Nephron (organoid): ENCODE results near the gene DRG1.
A peak's percentile ranks its signal among the peaks of the same experiment; 100 is the strongest.
"Not testable (repeated sequence)": the region's sequence is repeated elsewhere in the genome, so short reads cannot be mapped to it uniquely, and the experiment has no call there.

Experiments
- H3K27ac Mint-ChIP-seq, 3 experiments: 2 replicates each; pipeline ENCODE4 v1.8.0; 2020; ENCODE audit warnings: mixed read lengths in 3 of 3, mild to moderate bottlenecking in 2 of 3, moderate library complexity in 1 of 3
- H3K27me3 Mint-ChIP-seq: 2 replicates; pipeline ENCODE4 v1.8.0; 2021; ENCODE audit warnings: low read depth, mild to moderate bottlenecking, moderate library complexity, mixed read lengths
- H3K36me3 Mint-ChIP-seq: 2 replicates; pipeline ENCODE4 v1.8.0; 2020; ENCODE audit warnings: low read depth, mixed read lengths
- H3K4me1 Mint-ChIP-seq: 2 replicates; pipeline ENCODE4 v1.8.0; 2020; ENCODE audit warnings: mixed read lengths
- H3K4me3 Mint-ChIP-seq, 3 experiments: 2 replicates each; pipeline ENCODE4 v1.8.0; 2020; ENCODE audit warnings: mild to moderate bottlenecking in 3 of 3, mixed read lengths in 3 of 3, moderate library complexity in 2 of 3
- H3K9me3 Mint-ChIP-seq: 2 replicates; pipeline ENCODE4 v1.8.0; 2020; ENCODE audit warnings: mixed read lengths
- TF ChIP-seq, protein P1 (sequence below), 3 experiments: fragments of 200-600 bp; sonication (generic); IDR thresholded peaks; one replicate each; pipeline ENCODE4 v1.5.0; 2021; ENCODE audit warnings: antibody characterized with exemption in 3 of 3; ENCODE audit not compliant: unreplicated experiment in 3 of 3

DRG1 gene

DNA sequence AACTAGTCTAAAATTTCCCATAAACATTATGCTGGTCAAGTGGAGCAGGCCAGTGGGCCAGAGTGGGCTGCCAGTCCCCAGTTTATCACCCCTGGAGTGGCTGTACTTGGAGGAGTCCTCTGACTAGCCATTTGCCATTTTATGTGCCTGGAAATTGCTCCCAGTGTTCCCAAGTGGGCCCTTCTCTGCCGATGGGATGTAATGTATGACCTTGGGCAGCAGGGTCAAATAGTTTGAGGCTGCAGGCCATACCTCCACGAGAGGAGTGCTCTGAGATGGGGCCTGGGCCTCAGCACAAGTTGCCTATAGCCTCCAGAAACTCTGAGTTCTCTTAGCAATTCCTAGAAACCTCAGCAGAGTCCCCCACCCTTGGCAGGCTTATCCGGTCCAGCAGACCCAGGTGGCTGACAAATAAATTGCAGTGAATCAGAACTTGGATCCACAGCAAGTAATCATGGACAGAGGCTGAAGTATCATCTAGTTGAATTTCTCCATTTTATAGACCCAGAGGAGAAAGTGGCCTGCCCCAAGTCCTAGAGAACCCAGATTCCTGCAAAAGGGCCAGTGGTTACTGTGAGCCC is 35.4 kb upstream of the DRG1 start:
- H3K4me1 Mint-ChIP-seq, result no peaks in the 10 kb centered on the region
- no peak overlapping the region for H3K27ac Mint-ChIP-seq
- TF ChIP-seq, protein P1, sequence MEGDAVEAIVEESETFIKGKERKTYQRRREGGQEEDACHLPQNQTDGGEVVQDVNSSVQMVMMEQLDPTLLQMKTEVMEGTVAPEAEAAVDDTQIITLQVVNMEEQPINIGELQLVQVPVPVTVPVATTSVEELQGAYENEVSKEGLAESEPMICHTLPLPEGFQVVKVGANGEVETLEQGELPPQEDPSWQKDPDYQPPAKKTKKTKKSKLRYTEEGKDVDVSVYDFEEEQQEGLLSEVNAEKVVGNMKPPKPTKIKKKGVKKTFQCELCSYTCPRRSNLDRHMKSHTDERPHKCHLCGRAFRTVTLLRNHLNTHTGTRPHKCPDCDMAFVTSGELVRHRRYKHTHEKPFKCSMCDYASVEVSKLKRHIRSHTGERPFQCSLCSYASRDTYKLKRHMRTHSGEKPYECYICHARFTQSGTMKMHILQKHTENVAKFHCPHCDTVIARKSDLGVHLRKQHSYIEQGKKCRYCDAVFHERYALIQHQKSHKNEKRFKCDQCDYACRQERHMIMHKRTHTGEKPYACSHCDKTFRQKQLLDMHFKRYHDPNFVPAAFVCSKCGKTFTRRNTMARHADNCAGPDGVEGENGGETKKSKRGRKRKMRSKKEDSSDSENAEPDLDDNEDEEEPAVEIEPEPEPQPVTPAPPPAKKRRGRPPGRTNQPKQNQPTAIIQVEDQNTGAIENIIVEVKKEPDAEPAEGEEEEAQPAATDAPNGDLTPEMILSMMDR (IDR thresholded peaks at IDR 0.05; ENCODE audit: unreplicated experiment in 3 of 3), result no peak
- H3K4me3 Mint-ChIP-seq, result no peak overlapping the region
- no peaks in the 10 kb centered on the region for H3K27me3 Mint-ChIP-seq
- H3K9me3 Mint-ChIP-seq, result no peaks in the 10 kb centered on the region
- H3K36me3 Mint-ChIP-seq, result no peaks in the 10 kb centered on the region

DNA sequence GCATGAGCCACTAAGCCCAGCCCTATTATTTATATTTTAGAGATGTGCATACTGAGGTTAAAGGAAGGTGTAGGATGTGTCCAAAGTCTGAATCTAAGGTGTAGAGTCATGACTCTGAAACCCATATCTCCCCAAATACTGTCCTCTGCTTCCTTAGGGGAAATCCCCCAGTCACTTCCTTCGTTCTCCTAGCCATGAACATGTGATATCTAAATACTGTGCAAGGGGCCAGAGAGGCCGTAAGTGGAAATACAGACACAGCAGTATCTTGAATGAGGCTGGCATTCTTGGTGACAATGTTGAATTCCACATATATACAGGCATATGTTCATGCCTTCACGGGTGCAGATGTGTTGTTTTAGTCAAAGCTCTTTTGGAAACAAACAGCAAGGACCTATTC is 32.0 kb upstream of the DRG1 start:
- TF ChIP-seq, protein P1 (IDR thresholded peaks at IDR 0.05; ENCODE audit: unreplicated experiment in 3 of 3), result no peak
- no peaks in the 10 kb centered on the region for H3K9me3 Mint-ChIP-seq
- no peak overlapping the region for H3K27ac Mint-ChIP-seq
- no peak overlapping the region for H3K4me3 Mint-ChIP-seq
- H3K36me3 Mint-ChIP-seq, result no peaks in the 10 kb centered on the region
- H3K27me3 Mint-ChIP-seq, result no peaks in the 10 kb centered on the region
- no peaks in the 10 kb centered on the region for H3K4me1 Mint-ChIP-seq

DNA sequence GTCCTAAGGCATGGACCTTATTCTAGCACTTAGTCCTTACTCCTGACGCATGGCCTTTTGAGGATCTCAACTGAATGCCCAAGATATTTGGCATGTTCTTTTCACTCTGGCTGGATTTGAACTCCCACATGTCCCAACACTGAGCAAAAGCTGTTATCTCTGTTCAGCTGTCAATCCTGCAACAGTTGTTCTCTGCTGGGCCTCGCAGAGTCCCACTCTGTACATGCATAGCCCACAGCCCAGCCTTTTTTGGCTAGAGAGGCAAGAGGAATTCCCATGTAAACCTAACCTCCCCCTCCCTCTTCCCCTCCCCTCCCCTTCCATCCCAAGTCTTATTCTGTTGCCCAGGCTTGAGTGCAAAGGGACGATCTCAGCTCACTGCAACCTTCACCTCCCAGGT is 21.8 kb upstream of the DRG1 start:
- H3K27ac Mint-ChIP-seq, result peak overlapping the region; percentile 76 to 88 (median 80)
- TF ChIP-seq, protein P1 (IDR thresholded peaks at IDR 0.05; ENCODE audit: unreplicated experiment in 3 of 3), result no peak
- peak overlapping the region in 1 of 3 experiments; percentile 5 for H3K4me3 Mint-ChIP-seq
- H3K9me3 Mint-ChIP-seq, result no peaks in the 10 kb centered on the region
- peaks cover 10% of the 10 kb centered on the region for H3K4me1 Mint-ChIP-seq
- no peaks in the 10 kb centered on the region for H3K36me3 Mint-ChIP-seq
- H3K27me3 Mint-ChIP-seq, result peaks cover 4% of the 10 kb centered on the region

DNA sequence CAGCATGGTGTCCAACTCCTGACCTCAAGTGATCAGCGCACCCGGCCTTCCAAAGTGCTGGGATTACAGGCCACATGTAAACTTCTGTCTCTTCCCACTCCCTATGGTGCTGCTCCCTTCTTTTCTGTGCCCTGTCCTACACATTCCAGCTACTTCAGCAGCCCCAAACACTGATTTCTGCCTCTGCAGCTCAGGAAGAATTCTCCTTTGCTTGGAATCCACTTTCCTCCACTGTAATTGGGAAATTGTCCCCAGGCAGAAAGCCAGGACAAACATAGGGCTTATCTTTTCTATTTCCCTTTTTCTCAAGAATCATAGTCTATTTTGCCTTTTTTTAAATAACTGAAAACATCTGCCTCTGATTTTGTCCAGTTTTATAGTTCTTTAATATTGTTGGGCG is 21.3 kb upstream of the DRG1 start:
- peak overlapping the region; percentile 76 to 88 (median 80) for H3K27ac Mint-ChIP-seq
- peak overlapping the region in 1 of 3 experiments; percentile 13 for H3K4me3 Mint-ChIP-seq
- H3K27me3 Mint-ChIP-seq, result peaks cover 4% of the 10 kb centered on the region
- no peaks in the 10 kb centered on the region for H3K36me3 Mint-ChIP-seq
- H3K4me1 Mint-ChIP-seq, result peaks cover 10% of the 10 kb centered on the region
- no peaks in the 10 kb centered on the region for H3K9me3 Mint-ChIP-seq
- TF ChIP-seq, protein P1 (IDR thresholded peaks at IDR 0.05; ENCODE audit: unreplicated experiment in 3 of 3), result no peak

DNA sequence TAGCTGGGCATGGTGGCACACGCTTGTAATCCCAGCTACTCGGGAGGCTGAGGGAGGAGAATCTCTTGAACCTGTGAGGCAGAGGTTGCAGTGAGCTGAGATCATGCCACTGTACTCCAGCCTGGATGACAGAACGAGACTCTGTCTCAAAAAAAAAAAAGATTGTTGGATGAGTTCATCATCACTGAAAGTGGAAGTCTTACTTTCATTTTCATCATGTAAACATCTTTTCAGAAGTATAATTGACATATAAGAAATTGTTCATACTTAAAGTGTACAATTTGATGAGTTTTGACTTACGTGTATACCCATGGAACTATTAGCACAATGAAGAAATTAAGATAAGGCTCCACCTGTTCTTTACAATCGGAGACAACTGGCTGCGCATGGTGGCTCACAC is 20.8 kb upstream of the DRG1 start:
- not testable (repeated sequence) for H3K36me3 Mint-ChIP-seq, H3K27me3 Mint-ChIP-seq, H3K4me3 Mint-ChIP-seq, H3K9me3 Mint-ChIP-seq
- Mint-ChIP-seq H3K4me1 (peaks cover 10% of the 10 kb centered on the region), H3K27ac (peak overlapping the region in 2 of 3 experiments; percentile 76 to 88)

DNA sequence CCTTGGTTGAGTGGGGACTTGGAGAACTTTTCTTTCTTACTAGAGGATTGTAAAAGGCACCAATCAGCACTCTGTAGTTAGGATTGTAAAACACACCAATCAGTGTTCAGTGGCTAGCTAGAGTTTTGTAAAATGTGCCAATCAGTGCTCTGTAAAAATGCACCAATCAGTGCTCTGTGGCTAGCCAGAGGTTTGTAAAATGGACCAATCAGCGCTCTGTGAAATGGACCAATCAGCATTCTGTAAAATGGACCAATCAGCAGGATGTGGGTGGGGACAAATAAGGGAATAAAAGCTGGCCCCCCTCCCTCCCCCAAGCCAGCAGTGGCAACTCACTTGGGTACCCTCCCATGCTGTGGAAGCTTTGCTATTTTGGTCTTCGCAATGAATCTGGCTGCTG is 5.5 kb upstream of the DRG1 start:
- TF ChIP-seq, protein P1 (IDR thresholded peaks at IDR 0.05; ENCODE audit: unreplicated experiment in 3 of 3), result no peak
- peaks cover 10% of the 10 kb centered on the region for H3K4me1 Mint-ChIP-seq
- no peaks in the 10 kb centered on the region for H3K9me3 Mint-ChIP-seq
- H3K27ac Mint-ChIP-seq, result no peak overlapping the region
- H3K4me3 Mint-ChIP-seq, result no peak overlapping the region
- H3K27me3 Mint-ChIP-seq, result no peaks in the 10 kb centered on the region
- no peaks in the 10 kb centered on the region for H3K36me3 Mint-ChIP-seq
